PFSK-1 (cell line): ENCODE measurements around the gene PIGK.

Experiments used
- POLR2AphosphoS5 ChIP-seq: IDR thresholded peaks from 2 replicates; pipeline ENCODE4 v1.6.1; 2012; ENCODE audit warnings: low read depth, mild to moderate bottlenecking, control low read depth, low read length, moderate library complexity
- SIN3A ChIP-seq: IDR thresholded peaks from 2 replicates; pipeline ENCODE4 v1.6.1; 2012; ENCODE audit warnings: mild to moderate bottlenecking, low read length, moderate library complexity, borderline replicate concordance; ENCODE audit not compliant: insufficient read depth
- TAF1 ChIP-seq: IDR thresholded peaks from 2 replicates; pipeline ENCODE4 v1.6.1; 2012; ENCODE audit warnings: low read length, control low read depth, borderline replicate concordance; ENCODE audit not compliant: insufficient read depth
- TF ChIP-seq, protein P1 (sequence below), 2 experiments: IDR thresholded peaks; 2 replicates each; pipeline versions ENCODE4 v1.6.1 to v1.8.0; 2011 to 2012; ENCODE audit warnings: low read depth in 2 of 2, low read length in 2 of 2, control low read depth in 1 of 2, inconsistent platforms in 1 of 2, mild to moderate bottlenecking in 1 of 2, moderate library complexity in 1 of 2; ENCODE audit not compliant: insufficient read depth in 1 of 2

DNA sequence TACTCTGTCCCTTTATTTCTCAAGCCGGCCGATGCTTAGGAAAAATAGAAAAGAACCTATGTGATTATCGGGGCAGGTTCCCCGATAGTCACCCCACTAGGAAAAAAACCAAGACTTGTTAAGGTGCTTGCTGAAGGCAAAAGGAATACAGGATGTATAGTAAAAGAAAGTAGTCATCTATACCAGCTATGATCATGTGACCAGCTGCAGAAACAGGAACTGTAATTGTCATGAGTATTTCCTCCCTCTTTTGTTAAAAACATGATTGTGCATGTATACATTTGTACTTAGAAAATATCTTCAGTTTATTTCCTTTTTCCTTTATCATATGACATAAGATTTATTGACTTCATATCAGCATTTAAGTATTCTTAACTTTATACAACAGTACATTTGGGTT lies 30.5 kb downstream of the PIGK start:
- TF ChIP-seq TAF1, result no peak
- TF ChIP-seq, protein P1, sequence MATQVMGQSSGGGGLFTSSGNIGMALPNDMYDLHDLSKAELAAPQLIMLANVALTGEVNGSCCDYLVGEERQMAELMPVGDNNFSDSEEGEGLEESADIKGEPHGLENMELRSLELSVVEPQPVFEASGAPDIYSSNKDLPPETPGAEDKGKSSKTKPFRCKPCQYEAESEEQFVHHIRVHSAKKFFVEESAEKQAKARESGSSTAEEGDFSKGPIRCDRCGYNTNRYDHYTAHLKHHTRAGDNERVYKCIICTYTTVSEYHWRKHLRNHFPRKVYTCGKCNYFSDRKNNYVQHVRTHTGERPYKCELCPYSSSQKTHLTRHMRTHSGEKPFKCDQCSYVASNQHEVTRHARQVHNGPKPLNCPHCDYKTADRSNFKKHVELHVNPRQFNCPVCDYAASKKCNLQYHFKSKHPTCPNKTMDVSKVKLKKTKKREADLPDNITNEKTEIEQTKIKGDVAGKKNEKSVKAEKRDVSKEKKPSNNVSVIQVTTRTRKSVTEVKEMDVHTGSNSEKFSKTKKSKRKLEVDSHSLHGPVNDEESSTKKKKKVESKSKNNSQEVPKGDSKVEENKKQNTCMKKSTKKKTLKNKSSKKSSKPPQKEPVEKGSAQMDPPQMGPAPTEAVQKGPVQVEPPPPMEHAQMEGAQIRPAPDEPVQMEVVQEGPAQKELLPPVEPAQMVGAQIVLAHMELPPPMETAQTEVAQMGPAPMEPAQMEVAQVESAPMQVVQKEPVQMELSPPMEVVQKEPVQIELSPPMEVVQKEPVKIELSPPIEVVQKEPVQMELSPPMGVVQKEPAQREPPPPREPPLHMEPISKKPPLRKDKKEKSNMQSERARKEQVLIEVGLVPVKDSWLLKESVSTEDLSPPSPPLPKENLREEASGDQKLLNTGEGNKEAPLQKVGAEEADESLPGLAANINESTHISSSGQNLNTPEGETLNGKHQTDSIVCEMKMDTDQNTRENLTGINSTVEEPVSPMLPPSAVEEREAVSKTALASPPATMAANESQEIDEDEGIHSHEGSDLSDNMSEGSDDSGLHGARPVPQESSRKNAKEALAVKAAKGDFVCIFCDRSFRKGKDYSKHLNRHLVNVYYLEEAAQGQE (IDR thresholded peaks at IDR 0.05; ENCODE audit: insufficient read depth in 1 of 2, low read depth in 2 of 2, low read length in 2 of 2), result no peak
- no peak for TF ChIP-seq POLR2AphosphoS5
- no peak for TF ChIP-seq SIN3A
